ENCODE results near the gene SET.
"Not testable (repeated sequence)": the region's sequence is repeated elsewhere in the genome, so short reads cannot be mapped to it uniquely, and the experiment has no call there.

SET gene

DNA sequence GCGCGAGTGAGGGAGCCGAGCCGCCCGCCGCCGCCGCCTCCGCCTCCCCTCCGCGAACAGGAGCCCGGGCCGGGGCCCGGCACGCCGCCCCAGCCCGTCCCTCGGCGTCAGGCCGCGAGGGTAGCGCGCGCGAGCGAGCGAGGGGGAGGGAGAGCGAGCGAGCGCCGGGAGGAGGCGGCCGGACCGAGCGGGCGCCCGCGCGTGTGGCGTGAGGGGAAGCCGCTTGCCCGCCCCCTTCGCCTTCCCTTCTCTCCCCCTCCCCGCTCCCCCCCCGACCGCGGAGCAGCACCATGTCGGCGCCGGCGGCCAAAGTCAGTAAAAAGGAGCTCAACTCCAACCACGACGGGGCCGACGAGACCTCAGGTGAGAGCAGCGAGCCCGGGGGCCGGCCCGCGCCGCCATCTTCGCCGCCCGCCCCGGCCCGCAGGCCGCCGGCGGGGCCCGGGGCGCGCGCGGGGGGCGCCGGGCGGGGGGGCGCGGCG is 312 bp downstream of the SET start:
- DNase-seq = no peak

DNA sequence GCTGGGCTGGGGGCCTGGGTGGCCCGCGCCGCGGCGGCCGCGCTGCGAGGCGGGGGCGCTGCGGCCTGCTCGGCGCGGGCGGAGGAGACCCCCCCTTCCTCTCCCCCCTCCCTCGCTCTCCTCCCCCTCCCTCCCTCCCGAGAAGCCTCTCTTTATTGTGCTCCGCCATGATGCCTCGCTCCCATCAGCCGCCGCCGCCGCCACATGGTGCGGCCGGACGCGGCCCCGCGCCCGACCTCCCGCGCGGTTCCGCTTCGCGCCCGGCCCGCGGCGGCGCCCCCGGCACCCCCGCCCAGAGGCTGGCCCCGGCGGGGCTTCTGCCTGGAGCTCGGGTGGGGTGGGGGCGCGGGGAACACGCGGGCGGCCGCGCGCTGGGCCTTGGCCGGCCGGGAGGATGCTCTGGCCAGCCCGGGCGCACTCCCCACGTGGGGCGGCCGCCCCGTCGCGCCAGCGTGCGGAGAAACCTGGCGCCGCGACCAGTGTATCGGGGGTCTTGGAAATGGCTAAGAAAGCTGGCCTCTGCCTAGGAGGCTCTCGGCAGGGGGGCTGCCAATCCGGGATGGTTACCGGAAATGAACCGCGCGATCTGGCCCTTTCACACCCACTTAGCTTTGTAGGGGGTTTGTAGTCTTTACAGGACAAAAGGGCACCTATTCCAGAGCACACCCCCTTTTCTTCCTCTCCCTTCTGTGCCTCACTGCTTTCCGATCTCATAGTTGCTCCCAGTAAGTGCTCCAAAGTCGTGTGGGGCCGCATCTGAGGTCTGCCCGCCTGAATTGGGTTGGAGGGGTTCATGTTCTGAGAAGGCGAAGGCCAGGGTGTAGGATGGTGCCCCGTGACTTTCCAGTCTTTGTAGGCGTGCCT is 1.0 kb downstream of the SET start:
- no peak for DNase-seq

DNA sequence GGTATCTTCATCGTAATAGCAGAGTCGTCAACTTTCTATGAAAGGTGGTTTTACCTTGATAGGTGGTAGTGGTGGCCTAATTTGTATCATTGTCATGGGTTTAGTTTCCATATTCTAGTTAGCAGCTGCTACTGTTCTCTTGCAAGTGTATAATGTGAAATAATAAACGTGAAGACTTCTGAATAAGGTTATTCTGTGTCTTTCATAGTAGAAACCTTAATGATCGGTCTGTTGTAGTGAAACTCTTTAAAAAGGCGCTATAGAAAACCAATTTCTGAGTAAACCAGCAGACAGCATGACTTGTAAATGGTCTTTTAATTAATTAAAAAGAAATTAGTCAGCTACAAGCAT is 1.6 kb downstream of the SET start:
- DNase-seq = no peak

DNA sequence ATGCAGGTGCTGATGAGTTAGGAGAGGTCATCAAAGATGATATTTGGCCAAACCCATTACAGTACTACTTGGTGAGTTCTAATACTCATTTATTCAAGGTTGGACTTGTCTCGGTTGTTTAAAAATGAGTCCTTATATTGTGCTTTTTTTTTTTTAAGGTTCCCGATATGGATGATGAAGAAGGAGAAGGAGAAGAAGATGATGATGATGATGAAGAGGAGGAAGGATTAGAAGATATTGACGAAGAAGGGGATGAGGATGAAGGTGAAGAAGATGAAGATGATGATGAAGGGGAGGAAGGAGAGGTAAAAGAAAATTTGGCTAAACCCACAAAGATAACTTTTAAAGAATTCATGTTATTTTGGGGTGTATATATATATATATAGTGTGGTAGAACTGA is 4.7 kb downstream of the SET start:
- DNase-seq = not testable (repeated sequence)

DNA sequence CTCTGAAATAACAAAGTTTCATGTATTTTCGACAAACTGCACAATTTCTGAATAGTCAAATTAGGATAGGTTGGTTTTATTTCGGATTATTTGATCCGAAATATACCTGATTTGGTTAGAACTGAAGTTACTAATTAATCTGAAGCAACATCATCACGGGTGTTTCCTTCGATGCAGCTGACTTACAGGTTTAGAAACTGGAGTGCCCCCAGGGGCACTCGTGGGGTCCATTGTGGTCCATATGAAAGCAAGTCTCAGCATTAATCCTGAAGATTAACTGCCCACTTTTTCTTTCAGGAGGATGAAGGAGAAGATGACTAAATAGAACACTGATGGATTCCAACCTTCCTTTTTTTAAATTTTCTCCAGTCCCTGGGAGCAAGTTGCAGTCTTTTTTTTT is 5.3 kb downstream of the SET start:
- DNase-seq = no peak

DNA sequence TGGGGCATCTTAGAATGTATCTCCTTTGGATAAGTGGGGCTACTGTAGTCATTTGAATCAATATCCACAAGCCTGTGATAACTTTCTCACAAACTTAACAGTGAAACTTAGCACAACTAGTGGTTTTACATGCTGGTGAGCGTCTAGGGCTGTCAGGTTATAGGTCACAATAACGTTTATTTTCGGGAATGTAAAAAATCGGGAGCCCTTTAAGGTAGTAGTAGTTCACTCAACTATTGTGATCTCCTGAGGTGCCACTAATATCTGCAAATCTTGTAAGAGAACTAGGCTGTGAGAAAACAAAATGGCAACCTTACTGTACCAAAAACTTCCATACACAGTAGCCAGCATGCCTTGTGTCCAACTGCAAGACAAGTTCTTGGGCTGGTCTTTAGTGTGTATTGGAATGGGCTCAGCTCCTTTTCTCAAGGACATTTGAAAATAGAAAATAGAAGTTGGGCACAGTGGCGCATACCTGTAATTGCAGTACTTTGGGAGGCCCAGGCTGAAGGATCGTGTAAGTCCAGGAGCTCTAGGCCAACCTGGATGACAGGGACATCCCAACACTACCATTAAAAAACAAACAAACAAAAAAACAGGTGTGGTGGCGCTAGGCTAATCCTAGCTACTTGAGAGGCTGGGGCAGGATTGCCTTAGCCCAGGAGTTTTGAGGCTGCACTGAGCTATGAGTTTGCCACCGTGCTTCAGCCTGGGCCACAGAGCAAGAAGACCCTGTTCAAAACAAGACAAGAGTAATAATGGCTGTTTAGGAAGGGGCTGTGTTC is 8.1 kb downstream of the SET start:
- DNase-seq = no peak

DNA sequence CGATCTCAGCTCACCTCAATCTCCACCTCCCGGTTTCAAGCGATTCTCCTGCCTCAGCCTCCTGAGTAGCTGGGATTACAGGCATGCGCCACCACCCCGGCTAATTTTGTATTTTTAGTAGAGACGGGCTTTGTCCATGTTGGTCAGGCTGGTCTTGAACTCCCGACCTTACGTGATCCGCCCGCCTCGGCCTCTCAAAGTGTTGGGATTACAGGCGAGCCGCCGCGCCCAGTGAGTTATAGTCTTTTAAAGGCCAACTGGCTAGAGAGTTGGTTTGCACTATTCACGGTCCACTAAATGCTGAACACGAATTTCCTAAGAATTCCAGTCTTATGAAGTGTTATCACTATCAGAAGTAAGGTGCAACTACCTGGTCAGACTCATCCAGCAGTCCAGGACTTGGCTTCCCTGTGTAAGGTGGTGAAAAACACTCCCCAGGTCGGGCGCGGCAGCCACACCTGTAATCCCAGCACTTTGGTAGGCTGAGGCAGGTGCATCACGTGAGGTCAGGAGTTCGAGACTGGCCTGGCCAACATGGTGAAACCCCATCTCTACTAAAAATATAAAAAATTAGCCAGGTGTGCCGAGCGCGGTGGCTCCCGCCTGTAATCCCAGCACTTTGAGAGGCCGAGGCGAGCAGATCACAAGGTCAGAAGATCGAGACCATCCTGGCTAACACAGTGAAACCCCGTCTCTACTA is 10.2 kb downstream of the SET start:
- not testable (repeated sequence) for DNase-seq

DNA sequence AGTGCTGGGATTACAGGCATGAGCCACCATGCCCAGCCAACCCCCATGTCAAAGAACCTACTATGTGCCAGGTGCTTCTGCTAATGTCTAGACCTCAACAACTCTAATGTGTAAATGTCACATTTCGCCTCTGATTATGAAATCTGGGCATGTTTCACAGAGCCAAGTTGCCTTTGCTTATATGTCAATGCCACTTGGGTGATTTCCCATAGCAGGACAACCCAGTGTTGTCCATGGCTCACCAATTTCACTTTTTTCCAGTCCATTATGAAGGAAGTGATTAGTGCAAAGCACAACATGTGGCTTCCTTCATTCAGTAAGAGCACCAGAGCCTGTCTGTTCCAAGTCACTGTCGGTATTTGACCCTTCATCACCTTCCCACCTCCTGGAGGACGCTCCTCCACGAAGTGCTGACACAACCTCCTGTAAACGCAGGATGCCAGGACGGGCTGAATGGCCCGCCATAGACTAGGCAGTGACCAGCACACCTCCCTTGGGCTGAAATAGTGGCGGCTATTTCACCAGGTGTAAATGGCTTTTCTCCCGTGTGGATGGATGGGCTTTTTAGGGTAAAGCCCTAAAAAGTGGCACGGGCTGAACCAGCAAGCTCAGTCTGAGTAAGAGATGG is 12.3 kb downstream of the SET start:
- no peak for DNase-seq

DNA sequence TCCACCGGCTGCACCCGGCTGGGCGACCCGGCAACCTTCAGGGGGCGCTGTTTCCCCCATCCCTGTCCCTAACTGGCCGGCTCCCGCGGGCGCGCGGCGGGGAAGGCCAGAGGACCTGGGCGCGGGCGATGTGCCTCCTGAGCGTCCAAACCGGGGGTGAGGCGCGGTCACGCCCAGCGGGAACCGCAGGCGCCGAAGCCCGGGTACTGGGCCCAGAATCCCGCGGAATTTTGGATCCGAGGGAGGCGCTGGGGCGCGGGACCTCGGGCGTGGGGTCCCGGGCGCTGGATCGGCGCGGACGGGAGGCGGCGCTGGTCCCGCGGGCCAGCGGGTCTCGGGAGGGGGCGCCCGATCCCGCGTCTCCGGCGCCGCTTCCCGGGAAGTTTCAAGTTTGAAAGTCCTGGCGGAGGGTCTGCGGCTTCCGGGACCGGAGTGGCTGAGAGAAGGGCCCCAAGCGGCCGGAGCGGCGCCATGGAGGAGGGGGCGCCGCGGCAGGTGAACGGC is 13.5 kb downstream of the SET start, which contains the start of gene PKN3:
PKN3 (plus strand) TSS at position 59 of the 504 bp plus-strand sequence; CDS start at position 472, 413 bp downstream.
- DNase-seq = peak; percentile 61

DNA sequence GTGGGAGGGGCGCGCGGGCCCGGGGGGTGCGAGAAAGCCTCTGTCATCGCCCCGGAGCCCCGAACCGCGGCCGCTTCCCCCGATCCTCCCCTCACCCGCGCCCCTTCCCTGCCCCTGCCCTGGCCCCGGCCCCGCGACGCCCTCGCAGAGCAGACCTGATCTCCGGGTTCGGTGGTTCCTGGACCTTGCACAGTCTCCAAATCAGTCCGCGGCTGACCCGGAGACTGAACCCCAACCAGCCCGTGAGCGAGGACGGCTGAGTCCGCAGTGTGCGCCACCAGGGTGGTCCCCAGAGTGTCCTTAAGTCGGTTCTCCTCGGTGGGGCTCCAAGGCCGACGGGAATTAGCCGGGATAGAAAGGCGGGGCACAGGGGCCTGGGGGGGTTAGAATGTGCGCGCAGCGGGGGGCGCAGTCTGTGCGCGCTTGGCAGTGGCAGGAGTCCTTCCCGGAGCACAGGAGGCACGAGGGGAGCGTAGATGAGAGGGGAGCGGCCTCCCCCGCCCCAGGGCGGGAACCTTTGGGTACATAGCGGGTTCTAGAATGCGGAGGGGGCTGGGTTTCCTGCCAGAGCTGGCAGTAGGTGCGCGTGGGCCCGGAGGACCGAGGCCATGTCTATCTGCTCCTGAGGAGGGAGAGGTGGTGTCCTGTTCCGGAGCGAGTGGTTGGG is 14.1 kb downstream of the SET start:
- no peak for DNase-seq

DNA sequence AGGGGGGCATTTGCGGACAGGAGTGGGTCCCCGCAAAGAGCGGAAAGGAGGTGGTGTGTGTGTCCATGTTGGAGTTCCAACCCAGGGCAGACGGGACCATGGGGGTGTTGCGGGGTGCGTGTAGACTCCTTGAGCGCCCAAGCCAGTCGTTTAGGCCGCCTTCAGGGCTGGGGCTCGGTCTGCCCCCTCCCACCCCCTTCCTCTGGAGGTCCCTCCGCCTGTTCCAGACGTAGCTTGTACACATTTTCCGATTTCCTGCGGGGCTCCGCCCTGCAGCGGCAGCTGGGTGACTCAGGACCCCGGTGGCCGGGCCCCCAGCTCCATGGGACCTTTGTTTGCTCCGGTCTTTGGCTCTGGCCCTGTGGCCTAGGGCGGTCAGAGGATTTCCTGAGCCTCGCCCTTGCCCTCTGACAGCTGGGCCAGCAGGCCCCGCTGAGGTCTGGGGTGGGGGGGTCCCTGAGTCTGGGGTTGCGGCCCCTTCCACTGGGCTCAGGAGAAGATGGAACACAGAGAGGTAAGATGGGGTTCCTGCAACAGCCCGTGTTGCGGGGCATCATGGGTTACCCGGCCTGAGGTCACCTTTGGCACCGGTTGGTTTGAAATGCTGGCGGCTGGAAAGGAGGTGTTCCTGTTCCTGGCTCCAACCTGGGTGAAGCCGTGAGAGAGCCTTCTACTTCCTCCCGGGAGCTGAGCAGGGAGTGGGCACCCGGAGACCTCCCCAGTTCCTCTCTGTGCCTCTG is 14.8 kb downstream of the SET start:
- DNase-seq = no peak

DNA sequence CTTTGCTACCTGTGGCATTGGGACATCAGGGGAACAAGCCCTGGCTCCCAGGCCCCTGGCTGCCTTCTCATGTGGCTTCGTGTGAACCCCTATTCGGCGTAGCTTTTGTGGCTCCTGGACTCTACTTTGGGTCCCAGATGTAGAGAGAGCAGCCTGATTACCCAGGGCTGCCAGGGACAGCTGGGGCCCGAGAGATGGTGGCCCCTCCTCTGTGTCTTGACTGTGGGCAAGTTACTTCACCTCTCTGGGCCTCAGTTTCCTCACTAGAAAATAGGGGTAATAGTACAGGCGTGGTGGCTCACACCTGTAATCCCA is 15.3 kb downstream of the SET start:
- DNase-seq = no peak

DNA sequence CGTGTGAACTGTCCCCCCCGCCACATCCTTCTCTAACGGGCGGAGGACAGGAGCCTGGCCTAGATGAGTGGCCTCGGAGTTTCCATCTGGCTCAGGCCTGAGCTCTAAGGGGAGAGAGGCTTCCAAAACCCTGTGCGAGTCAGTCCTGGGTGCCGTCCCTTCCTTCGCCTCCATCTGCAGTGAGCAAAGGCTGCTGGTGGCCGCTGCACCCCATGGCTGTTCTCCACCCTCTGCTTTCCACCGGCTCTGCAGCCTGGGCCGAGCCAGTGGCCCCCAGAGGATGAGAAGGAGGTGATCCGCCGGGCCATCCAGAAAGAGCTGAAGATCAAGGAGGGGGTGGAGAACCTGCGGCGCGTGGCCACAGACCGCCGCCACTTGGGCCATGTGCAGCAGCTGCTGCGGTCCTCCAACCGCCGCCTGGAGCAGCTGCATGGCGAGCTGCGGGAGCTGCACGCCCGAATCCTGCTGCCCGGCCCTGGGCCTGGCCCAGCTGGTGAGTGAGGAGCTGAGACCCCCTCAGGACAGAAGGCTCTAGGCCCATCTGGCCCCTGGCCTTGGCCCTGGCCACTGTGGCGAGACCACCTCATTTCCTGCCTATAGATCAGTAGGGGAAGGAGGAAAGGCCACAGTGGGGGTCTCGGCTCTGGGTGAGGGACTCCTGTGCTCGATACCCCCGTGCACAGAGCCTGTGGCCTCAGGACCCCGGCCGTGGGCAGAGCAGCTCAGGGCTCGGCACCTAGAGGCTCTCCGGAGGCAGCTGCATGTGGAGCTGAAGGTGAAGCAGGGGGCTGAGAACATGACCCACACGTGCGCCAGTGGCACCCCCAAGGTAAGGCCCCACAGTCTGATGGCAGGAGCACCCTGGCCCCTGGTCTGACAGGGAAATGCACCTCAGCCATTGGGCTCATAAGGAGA is 16.3 kb downstream of the SET start:
- DNase-seq = no peak

DNA sequence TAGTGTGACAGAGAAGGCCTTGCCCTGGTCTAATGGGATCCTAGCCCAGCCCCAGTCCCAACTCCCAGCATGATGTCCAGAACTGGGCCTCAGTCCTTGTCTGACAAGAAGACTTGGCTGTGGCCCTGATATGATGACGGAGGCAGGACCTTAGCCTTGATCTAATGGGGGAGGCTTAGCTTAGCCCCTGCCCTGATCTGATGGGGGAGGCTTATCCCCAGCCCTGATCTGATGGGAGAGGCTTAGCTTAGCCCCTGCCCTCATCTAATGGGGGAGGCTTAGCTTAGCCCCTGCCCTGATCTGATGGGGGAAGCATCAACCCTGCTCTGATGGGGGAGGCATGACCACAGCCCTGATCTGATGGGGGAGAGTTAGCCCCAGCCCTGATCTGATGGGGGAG is 17.0 kb downstream of the SET start:
- no peak for DNase-seq

DNA sequence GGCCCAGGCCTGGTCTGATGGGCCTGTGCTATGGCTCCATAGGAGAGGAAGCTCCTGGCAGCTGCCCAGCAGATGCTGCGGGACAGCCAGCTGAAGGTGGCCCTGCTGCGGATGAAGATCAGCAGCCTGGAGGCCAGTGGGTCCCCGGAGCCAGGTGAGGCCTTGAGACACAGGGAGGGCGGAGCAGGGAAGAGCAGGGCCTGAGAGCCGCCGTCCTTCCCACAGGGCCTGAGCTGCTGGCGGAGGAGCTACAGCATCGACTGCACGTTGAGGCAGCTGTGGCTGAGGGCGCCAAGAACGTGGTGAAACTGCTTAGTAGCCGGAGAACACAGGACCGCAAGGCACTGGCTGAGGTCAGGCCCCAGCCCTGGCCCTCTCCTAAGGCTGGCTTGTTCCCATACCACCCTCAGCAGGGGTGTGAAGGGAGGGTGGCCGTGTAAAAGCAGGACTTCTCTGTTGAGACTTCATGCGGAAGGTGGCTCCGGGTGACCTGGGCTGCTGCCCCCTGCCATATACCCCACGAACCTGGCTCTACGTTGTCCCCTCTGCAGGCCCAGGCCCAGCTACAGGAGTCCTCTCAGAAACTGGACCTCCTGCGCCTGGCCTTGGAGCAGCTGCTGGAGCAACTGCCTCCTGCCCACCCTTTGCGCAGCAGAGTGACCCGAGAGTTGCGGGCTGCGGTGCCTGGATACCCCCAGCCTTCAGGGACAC is 17.8 kb downstream of the SET start:
- DNase-seq = no peak

DNA sequence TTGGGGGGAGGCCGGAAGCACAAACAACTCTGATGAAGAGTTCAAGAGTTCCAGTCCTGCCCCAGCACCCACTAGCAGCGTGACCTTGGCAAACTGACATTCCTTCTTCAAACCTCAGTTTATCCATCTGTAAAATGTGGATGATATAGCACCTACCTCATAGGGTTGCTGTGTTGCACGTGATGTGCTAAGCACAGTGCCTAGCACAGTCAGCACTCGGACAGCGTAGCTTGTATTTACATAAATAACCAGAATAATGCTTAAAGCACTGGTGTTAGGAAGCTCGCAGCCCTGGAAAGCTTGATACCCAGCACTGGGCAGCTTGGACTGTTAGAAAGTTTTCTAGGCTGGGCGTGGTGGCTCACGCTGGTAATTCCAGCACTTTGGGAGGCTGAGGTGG is 18.4 kb downstream of the SET start:
- DNase-seq = no peak

DNA sequence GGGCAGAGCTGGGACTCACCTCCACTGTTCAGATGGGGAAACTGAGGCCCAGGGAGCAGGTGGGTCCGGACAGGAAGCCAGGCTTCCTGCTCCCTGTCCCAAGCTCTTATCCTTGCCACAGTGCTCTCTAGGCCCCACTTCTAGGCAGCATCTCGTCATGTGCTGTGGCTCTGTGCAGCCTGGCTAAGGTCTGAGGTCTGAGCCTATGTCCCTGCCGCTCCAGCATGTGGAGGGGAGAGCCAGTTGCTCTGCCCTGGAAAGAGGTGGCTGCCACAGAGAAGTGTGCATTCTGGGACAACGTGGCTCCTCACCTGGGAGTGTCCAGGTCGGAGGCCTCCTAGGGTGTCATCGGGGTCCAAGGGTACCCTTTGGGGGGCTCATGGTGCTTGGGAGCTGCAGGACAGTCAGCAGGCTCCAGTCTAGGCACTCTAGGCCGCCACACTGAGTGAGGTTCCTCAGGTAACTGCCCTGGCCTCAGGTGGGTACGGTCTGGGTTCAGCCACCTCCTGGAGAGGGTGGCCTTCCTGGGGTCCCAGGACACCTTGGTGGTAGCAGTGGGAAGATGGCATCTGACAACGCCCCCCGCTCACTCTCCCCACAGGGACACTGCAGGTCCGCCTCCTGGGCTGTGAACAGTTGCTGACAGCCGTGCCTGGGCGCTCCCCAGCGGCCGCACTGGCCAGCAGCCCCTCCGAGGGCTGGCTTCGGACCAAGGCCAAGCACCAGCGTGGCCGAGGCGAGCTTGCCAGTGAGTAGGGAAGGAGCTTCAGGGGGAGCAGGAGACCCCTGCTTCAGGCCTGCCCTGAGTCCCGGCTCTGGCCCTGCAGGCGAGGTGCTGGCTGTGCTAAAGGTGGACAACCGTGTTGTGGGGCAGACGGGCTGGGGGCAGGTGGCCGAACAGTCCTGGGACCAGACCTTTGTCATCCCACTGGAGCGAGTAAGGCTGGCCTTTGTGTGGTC is 23.7 kb downstream of the SET start:
- no peak for DNase-seq

DNA sequence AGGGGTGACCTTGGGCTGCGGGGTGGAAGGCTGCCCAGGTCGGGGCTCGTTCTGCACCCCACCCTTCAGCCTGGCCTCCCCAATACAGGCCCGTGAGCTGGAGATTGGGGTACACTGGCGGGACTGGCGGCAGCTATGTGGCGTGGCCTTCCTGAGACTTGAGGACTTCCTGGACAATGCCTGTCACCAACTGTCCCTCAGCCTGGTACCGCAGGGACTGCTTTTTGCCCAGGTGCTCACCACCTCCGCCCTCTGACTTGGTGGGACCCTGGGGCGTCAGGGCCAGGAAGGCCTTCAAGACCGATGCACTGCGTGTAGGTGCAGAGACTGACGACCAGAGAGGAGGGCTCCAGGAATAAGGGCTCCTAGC is 24.4 kb downstream of the SET start:
- DNase-seq = no peak

Measured in DMS153 (cell line).